ENCODE data around the gene JARID2.
A peak's percentile ranks its signal among the peaks of the same experiment; 100 is the strongest.

The JARID2 gene

DNA sequence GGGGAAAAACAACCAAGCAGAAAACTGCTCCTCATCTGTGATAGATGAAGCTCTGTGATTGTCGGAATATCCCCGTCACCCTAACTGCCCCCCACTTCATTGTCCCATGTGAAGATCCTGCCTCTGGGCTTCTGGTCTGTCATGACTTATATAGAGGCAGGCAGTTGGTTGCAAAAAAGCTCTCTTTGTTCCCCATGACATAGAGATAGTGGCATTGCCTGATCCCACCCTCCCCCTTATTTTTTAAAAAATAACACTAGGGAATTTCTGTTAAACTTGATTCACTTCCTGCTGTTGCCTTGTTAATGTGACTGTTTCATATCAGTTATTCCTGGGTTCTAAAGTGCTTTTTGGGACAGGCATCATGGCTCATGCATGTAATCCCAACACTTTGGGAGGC lies 203.1 kb downstream of the JARID2 start:
- no peak for DNase-seq

DNA sequence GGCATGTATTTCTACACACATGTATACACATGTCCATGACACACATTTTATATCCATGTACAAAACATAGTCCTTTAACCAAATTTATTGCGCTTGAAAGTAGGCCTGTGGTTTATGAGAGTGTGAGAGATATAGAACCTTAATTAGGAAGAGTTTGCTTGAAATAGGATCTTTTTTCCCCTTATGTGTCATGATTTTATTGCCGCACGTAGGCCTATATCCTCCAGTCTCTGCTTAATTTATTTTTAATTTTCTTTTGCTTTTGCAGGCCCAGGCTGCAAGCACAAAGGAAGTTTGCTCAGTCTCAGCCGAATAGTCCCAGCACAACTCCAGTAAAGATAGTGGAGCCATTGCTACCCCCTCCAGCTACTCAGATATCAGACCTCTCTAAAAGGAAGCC lies 205.9 kb downstream of the JARID2 start:
- DNase-seq, result no peak

DNA sequence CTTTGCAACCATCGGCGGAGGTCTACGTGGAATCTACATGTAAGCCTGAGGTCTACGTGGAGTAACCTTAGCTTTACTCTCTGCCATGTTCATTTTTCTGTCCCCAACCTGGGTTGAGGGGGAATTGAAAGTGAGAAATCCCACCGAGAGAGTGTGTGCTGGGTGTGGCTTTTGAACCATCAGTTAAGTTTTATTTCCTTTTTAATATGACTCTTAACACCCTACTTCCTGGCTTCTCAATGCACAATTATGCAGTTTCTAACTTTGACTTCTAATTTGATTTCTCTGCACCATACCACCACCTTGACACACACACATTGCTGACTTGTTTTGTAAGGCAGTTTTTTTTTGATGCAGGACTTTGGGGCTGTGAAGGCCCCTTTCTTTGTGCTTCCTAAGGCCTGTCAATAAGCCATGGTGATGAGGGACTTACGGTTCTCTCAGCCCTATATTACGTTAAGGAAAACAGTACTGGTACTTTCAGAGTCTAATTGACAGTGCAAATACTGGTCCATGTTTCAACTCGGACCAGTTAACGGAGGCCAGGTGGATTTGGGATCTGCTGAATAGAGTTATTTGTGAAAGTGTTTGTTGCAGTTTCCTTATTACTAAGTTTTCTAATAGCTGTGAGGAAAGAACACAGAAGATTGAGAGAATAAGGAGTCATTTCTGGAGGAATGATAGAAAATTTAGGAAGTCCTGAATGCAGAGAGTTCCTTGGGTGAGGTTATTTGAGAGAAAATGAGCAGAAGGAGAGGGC lies 206.5 kb downstream of the JARID2 start:
- no peak for DNase-seq

DNA sequence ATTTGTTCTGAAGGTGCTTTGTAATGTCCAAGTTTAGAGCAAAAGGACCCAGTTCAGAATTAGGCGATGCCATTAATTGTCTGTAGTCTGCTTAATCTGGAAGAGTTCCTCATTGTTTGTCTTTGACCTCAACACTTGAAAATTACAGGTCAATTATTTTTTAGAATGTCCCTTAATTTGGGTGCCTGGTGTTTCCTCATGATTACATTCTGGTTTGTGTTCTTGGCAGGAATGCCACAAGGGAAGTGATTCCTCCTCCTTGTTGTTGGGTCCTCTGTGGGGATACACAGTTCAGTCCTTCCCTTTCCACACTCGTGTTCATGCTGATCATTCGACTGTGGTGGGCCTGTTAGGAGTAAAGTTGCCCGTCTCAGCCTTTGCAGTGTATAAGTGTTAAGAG lies 207.3 kb downstream of the JARID2 start:
- DNase-seq, result no peak

DNA sequence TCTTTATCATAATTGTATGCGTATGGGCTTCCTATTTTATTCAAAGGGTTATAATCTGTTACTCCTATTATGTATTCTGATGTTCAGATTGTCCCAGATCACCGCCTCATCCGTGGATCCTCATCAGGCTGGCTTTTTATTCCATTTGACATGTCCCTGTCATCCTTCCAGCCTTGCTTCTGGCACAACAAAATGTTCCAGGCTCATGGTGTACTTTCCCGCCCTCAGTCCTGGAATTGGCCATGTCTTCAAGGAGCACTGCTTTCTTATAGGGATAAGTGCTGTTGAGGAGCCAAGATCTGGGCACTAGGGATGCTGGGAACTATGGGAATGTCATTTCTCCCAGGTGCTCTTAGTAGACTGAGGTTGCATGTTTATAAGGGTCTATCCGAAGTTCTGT lies 207.8 kb downstream of the JARID2 start:
- DNase-seq, result no peak

DNA sequence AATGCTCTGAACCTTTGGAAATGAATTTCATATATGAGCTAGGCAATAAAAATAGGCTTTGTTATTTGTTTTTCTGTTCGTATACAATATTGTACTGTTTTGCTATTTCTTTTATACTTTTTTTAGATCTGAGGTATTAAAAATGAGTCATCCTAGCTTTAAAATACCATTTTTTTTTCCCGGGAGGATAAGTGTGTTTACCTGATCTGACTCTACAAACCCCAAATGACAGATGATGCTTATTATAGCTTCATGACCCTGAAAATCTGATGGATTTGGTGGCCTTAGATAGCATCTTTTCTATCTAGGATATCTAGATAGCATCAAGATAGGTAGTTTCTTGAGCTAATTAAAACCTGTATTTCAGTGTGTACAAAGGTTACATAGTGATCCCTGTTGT lies 210.6 kb downstream of the JARID2 start:
- no peak for DNase-seq

DNA sequence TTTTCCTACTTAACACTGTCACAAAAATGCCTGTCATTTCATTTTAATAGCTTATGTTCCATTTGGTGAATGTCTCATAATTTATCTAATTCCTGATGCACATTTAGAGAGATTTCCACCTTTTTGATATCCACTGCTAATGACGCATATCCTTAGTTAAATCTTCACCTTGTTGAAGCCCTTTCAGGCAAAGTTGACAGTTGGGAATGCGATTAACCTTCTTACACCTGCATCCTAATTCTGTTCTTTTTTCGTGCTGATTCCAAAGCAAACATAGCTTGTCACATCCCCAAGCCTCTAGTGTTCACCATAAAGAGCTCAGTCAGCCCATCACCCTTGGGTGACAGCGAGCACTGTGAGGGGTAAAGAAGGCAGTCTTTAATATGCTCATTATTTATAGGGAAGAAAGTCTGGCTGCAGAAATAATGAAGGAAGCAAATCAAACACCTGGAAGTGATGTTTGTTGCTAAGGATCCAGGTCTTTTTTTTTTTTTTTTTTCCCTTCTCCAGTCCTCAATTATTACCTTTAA lies 211.3 kb downstream of the JARID2 start:
- no peak for DNase-seq

DNA sequence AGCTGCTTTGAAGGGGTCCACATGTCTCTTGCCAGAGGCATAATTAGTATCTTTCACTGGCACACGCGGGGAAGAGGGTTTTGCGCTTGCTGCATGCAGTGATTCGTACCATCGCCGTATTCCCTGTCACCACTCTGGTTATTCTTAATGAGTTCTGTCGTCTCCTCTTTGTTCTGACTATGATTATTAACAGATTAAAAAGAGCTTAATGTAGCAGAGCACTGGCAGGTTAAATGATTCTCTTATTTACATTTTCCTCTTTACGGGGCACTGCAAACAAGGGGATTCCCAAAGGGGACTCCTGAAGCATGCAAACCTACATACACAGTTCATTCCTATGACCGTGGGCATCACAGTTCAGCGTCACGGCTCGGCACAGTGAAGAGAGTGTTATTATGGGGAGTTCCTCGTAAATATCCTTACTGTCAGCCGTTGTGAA lies 212.2 kb downstream of the JARID2 start:
- no peak for DNase-seq

DNA sequence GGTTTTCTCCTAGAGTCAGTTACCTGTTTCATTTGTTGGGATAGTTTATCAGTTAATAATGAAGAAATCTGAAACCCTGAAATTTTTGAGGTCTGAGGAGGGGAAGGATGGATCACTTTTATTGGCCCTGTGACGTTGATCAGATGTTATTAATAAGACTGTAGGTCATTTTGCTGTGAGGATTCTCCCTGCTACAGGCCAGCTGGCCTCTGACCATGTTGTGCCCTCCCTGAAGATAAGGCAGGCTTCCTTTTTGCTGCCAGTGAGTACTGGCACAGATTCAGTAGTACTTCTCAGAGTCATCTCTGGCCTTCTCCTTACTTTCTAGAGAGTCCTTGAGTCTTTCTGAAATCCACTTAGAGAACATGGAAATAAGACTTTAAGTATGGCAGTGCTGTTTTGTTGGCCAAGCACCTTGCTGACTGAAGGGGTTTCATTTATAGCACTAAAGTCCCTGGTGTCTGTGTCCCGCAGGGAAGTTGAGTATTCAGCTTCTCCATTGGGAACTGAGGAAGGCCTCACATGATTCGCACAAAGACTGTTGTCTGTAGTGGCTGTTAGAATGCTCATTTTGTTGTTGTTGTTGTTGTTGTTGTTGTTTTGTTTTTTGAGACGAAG lies 214.3 kb downstream of the JARID2 start:
- no peak for DNase-seq

DNA sequence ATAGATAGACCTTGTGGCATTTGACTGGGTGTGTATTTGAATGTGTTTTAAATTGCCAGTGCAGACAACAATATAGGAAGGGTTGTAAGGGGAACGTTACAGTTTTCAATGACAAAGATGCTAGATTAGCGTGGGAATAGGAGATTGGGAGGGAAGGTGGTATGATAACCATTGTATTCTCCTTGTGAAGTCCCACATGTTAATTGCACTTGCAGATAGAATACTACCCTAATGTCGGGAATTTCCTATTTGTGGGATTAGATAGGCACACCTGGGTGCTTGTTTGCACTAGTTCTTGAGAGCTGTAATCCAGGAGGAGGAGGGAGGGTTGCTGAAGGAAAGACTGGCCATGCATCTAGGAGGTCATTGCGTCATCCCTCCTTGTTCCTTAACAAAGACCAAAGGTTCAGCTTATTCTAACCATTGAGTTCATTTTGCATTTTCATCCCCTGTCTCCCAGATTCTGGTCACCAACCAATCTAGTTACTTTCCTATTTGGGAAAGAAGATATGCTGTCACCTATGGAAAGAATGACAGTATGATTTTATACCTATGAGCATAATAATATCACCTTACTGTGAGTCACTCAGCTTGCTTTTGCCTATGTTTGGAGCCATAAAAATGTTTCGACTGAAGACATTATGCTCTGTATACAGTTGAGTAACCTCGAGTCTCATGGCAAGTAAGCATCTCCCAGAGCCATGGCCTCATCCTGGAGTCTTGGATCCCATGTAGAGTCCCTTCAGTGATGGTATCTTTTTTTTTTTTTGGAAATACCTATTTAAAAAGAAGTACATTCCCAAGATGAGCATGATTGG lies 215.5 kb downstream of the JARID2 start:
- DNase-seq, result peak; percentile 23

DNA sequence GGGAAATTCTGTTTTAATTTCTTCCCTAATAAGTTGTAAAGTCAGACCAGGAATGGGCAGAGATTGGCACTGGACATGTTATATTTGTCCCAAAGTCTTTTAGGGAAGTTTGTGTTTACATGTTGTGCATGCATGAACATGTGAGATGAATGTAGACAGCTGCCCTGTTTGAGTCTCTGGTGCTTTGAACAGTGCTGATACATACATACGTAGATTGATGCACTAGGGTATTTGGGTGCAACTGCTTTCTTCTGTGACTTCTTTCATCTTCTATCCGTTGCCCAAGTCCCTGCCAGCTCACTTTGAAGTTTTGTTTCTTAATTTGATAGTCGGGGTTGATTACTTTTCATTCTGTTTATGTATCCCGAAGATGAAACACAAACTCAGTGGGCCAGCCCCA lies 216.4 kb downstream of the JARID2 start:
- no peak for DNase-seq

DNA sequence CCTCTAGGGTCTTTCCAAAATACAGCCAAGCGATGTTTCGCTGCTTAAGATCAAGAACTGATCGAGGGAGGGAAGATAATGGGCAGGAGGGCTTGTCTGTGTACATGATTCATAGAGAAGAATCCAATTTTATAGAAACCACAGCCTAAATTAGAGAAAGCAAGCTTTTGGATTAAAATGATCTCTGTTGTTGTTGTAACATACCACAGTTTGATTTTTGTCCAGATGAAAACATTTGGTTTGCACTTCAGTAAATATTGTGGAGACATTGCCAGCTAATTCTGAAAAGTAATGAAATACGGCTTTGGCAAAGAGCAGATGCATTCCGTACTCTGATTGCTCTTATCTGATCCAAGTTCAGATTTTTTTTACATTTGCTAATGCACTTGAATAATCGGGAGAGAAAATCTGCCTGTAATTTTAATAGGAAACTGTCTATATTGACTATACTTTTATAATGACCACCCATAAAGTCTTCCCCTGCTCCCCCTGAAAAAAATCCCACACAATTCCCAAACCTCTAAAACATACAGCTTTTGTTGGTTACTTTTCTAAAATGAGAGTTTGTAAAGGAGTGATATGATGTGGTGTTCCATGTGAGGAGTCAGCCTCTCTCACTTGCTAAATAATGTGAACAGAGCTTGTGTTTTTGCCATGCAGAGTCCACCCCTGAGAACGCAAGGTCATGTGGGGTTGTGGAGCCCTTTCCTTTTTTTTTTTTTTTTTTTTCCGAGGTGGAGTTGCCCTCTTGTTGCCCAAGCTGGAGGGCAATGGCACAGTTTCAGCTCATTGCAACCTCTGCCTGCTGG lies 217.1 kb downstream of the JARID2 start:
- DNase-seq, result no peak

DNA sequence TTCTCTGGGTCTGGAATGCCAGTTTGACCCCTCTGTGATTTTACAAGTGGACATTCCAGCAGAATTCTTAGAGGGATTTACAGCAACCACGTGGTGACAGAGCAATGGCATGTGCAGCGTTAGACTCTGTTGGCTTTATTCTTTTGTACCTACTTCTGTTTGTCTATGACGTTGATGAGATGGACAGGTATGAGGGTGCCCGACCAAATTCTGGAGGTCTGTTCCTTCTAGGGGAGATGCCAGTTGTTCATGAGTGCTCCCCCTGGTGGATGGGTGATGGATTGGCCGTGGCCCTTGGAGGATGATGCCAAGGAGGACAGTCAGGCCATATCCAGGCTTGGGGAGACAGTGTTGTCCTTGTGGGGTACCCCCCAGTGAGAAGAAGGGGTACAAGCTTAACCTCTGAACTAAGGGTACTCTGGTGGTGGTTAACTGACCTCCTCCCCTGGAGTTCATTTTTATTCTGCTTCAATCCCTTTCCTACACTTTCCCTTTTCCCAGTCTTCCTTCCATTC lies 218.4 kb downstream of the JARID2 start:
- DNase-seq, result no peak

DNA sequence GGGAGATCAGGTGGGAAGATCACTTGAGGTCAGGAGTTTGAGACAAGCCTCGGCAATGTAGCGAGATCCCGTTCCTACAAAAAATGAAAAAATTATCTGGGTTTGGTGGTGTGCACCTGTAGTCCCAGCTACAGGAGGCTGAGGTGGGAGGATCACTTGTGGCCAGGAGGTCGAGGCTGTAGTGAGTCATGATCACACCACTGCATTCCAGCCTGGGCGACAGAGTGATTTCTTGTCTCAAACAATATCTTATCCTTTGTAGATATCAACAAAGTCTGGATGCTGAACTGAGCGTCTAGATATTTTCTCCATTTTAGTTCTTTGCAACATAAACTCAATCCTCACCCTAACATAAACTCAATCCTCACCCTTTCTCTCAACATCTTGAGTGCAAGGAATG lies 219.3 kb downstream of the JARID2 start:
- no peak for DNase-seq

DNA sequence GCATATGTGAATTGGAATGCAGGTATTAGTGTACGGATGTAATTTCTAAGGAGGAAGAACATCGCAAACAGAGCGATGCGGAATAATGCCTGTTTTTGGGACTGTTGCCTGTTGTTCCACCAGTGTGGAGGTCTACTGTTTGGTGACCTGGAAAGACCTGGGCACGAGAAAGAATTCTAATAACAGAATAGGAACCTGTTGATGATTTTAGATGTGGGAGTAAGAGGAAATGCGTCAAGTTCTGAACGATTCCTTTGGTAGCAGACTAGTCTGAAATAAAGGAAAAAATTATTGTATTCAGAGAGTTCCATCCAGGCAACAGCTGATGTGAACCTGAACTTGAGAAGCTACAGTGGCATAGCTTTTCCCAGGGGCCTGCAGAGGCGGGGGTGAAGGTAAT lies 224.9 kb downstream of the JARID2 start:
- DNase-seq, result no peak

DNA sequence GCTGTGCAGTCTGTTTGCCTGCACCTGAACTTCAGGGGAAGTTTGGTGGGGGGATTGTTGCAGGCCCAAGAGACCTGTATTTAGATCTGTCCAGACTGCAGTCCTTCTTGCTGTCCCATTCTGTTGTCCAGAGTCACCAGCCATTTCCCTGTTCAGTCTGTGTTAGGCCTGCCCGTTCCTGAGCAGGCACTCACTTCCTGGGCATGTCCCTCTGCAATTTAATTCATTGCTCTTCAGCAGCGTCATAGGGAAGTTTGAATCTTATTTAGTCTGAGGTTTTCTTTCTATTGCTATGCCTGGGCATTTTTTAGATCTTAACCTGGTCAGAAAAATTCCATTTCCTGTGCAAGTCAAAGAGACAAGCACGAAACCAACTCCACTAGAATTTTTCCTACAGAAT lies 226.8 kb downstream of the JARID2 start:
- no peak for DNase-seq

DNA sequence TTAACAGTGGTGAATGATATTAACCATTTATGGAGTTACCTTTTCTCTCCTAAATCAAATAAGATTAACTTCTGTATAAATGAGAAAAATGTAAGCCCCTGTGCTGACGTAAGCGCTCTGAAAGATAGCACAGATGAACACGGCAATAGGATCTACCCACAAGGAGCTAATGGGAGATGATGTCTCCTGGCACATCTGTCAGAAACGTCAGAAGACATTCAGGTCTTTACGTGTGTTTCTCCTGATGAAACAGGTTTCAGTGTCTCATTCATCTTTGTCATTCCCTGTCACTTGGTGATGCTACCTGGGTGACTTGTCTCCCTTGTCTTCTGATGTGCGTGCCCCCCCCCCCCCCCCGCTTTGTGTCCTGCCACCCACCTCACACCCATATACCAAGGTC lies 227.3 kb downstream of the JARID2 start:
- DNase-seq, result no peak

DNA sequence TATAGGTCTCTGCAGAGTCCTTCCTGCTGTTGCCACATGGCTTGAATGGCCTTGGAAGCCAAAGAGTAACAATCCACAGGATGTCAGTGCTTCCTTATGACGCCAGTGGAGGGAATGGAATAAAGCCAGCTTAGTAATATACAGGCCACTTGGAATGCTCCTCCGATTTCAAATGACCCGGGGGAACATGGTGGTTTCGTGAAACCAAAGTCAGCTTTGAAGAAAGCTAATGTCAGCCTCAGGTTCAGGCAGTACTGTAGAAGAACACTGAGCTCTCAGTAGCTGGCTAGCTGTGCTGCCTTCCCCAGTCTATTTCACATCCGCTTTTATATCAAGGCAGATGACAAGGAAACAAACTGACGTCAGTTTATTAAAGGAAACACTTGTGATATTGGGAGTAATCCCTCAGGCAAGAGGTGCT lies 227.9 kb downstream of the JARID2 start:
- no peak for DNase-seq

DNA sequence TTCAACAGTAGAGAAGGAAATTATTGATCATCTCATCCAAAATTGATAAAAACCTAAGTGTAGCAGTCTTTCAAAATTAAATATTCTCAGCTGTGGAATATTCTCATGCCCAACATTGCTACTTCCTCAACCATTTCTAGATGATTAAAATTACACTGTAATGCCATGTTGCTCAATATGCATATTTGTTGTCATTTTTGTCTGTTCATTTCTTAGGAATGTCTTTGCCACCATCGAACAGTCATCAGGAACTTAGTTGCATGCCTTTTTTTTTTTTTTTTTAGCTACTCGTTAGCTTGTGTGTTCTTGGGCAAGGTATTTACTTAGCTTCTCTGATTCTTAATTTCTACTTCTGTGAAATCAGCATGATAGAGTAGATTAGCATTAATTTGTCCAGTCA lies 228.3 kb downstream of the JARID2 start:
- no peak for DNase-seq

DNA sequence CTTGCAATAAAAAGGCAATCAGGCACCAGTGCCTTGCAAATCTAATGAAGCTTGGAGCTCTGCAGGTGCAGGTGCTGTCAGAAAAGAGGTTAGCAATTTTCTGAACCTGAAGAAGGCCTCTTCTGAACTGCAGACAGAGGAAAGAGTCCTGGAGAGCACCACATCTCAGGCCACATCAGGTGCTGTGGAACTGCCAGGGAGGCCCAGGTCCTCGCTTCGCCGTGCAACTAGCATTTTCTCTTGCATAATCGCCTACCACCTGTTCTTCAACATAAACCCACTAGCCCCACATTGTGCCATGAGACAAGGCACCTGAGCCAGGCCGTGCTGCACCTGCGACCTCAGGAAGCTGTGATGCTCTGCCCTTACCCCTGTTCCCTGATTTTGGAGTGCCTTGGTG lies 229.4 kb downstream of the JARID2 start:
- peak; percentile 78 for DNase-seq

DNA sequence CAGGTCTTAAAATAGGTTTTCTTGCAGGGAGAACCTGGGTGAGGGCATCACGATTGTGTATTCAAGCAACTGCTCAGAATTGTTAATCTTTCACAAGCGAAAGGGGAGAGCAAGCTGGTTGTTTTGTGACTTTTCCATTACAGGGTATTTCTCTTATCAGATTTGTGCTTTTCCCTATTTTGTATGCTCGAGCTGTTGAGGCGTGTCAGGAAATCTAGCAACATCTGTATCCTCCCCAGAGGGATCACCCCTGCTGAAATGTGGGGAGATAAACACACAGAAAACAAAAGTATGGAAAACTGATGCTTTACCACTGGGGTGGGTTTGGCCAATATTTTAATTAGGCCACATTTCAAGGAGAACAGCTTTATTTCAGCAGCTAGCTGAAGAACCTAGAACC lies 230.0 kb downstream of the JARID2 start:
- no peak for DNase-seq

DNA sequence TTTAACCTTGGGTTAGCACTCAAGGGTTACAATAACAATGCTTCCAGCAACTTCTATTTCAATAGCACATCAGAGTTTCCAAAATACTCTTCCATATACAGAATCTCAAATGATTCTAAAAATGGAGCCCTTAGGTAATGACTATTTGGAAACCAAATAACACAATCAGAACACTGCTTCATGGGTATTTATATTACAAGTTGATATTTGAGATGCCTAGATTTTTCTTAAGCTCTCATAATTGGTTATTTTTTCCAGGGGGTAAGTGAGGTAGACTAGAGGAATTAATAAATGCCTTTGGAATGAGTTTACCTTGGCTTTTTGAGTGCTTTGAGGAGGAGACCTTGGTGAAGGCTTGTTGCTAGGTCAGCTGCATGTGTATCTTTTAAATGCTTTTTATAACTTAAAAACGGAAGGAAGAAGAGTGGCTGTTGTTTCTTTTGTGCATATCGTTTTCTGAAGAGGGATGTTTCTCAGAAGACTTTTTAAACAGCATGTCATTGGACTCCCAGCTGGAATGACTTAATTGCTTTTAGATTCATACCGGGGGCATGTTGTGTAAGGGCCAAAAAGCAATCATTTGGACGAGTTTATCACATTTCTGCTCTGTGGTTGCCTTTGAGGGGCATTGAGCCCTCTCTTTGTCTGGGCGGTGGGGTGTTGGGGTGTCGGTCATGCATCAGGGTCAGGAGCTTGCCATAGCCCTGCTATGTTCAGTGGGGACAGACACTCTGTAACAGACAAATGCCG lies 230.9 kb downstream of the JARID2 start:
- DNase-seq, result no peak

Data from NCI-H510A treated with DMSO at 0.1 percent for 48 hours (cell line).